Mesodermal cell (in vitro differentiated cells): ENCODE measurements around the gene SPACA5B.
"Not testable (repeated sequence)": the region's sequence is repeated elsewhere in the genome, so short reads cannot be mapped to it uniquely, and the experiment has no call there.

Experiments
- H3K27ac ChIP-seq: 2 replicates; pipeline ENCODE4 v1.7.0; 2013; ENCODE audit warnings: mild to moderate bottlenecking, low read depth, low read length, moderate library complexity; ENCODE audit not compliant: severe bottlenecking
- H3K36me3 ChIP-seq: 2 replicates; pipeline ENCODE4 v1.7.1; 2013; ENCODE audit warnings: mild to moderate bottlenecking, low read length, moderate library complexity; ENCODE audit not compliant: control insufficient read depth, insufficient read depth
- H3K4me1 ChIP-seq: one replicate; pipeline ENCODE4 v1.7.1; 2013; ENCODE audit warnings: mild to moderate bottlenecking, low read length; ENCODE audit not compliant: insufficient read depth, control insufficient read depth, poor library complexity, severe bottlenecking
- H3K4me3 ChIP-seq: 2 replicates; pipeline ENCODE4 v1.7.0; 2013; ENCODE audit warnings: low read length, control low read depth, mild to moderate bottlenecking; ENCODE audit not compliant: insufficient read depth, poor library complexity, severe bottlenecking; ENCODE audit errors: extremely low read depth
- H3K9me3 ChIP-seq: 2 replicates; pipeline ENCODE4 v1.7.1; 2013; ENCODE audit warnings: mild to moderate bottlenecking, low read length, moderate library complexity; ENCODE audit not compliant: control insufficient read depth
- WGBS, 2 experiments: methylation state at CpG; one replicate each; pipeline ENCODE4 v1.1.5; 2013; ENCODE audit warnings: missing lambda C conversion rate in 2 of 2; ENCODE audit not compliant: insufficient coverage in 2 of 2; 5-methylcytosine and 5-hydroxymethylcytosine counted together

The SPACA5B gene

DNA sequence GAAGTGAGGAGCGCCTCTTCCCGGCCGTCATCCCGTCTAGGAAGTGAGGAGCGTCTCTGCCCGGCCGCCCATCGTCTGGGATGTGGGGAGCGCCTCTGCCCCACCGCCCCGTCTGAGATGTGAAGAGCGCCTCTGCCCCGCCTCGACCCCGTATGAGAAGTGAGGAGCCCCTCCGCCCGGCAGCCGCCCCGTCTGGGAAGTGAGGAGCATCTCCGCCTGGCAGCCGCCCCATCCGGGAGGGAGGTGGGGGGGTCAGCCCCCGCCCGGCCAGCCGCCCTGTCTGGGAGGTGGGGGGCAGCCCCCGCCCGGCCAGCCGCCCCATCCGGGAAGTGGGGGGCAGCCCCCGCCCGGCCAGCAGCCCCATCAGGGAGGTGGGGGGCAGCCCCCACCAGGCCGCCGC is 8.7 kb downstream of the SPACA5B start:
- not testable (repeated sequence) for H3K36me3 ChIP-seq

GRCh38 chrX:48141810-48142508 is 11.5 kb downstream of the SPACA5B start:
- H3K36me3 ChIP-seq, H3K4me1 ChIP-seq, H3K27ac ChIP-seq, H3K4me3 ChIP-seq, H3K9me3 ChIP-seq: not testable (repeated sequence)
- WGBS, 2 experiments, result no CpG with 5 or more reads among the region's 2 CpGs

More for the DNA sequence above, 8.7 kb downstream of the SPACA5B start:
- not testable (repeated sequence) for H3K4me3 ChIP-seq, H3K27ac ChIP-seq, H3K4me1 ChIP-seq, H3K9me3 ChIP-seq
- WGBS, 2 experiments, result no CpG with 5 or more reads among the region's 33 CpGs

GRCh38 chrX:48142697-48143096 is 12.3 kb downstream of the SPACA5B start:
- H3K36me3 ChIP-seq, H3K4me1 ChIP-seq, H3K27ac ChIP-seq, H3K4me3 ChIP-seq, H3K9me3 ChIP-seq: not testable (repeated sequence)
- 48 to 63% methylated on average over 2 to 5 of the region's 11 CpGs for WGBS, 2 experiments

DNA sequence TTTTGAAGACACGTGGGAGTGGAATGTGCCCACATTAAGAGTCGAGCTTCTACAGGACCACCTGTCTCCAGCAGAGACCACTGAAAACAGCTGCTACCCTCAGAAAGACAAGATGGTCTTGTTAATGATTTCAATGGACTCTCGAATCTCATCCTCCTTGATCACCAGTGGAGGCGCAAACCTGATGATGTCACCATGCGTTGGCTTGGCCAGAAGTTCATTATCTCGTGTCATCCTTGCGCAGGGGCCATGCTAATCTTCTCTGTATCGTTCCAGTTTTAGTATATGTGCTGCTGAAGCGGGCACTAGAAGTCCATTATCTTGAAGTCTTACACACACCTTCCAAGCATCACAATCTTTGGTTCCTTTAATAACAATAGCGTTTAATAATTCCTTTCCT is 23.3 kb downstream of the SPACA5B start:
- 100% methylated on average over 2 to 5 of the region's 10 CpGs for WGBS, 2 experiments
- H3K9me3 ChIP-seq, result no peaks in the 10 kb centered on the region
- H3K27ac ChIP-seq, result no peak overlapping the region
- H3K36me3 ChIP-seq, result no peaks in the 10 kb centered on the region
- no peaks in the 10 kb centered on the region for H3K4me1 ChIP-seq
- H3K4me3 ChIP-seq, result no peak overlapping the region

DNA sequence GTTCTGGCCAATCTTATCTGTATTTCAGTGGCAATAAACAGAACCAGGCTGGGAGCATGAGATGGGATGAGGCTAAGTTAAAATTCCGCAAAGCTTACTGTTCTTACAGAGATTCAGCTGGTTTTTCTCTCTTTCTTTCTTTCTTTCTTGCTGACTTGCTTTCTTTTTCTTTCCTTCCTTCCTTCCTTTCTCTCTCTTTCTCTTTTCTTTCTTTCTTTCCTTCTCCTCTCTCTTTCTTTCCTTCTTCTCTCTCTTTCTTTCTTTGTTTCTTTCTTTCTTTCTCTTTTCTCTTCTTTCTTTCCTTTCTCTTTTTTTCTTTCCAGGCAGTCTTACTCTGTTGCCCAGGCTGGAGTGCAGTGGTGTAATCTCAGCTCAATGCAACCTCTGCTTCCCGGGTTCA is 24.4 kb downstream of the SPACA5B start:
- Histone ChIP-seq H3K4me3 (no peak overlapping the region), H3K4me1 (no peaks in the 10 kb centered on the region), H3K27ac (no peak overlapping the region), H3K9me3 (no peaks in the 10 kb centered on the region), H3K36me3 (no peaks in the 10 kb centered on the region)
- 80% methylated on average over 2 of the region's 2 CpGs; no CpG with 5 or more reads in 1 of the 2 experiments for WGBS, 2 experiments

DNA sequence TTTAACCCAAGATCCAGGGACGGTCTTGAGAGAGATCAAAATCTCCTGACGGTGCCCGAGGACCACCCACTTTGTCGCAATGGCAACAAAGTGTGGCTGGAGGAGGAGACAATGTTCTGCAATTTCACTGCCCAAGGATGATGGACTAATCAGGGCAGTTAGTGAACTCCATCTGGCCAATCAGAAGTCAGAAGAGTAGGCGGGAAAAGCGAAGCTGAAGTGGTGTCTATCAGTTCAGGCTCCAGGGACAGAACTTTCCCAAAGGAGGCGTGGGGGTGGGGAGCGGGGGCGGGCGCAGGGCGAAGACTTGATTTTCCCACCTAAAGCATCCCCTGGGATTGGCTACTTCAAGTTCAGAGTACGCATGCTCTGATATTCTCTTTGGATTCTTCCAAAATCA is 25.6 kb downstream of the SPACA5B start:
- Histone ChIP-seq H3K9me3 (no peaks in the 10 kb centered on the region), H3K4me1 (no peaks in the 10 kb centered on the region), H3K4me3 (no peak overlapping the region), H3K36me3 (no peaks in the 10 kb centered on the region), H3K27ac (no peak overlapping the region)
- 89 to 93% methylated on average over 9 to 10 of the region's 12 CpGs for WGBS, 2 experiments

DNA sequence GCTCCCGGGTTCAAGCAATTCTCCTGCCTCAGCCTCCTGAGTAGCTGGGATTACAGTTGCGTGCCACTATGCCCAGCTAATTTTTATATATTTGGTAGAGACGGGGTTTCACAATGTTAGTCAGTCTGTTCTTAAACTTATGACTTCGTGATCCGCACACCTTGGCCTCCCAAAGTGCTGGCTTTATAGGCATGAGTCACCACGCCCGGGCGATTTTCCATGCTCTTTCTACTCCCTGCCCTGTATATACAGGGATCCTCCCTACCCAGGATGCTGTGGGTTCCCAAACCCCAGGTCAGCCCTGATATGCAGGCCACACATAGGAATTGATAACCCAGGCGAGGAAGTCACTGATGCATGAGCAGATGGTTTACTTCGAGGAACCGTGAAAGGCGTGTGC is 34.8 kb downstream of the SPACA5B start:
- H3K27ac ChIP-seq, result no peak overlapping the region
- no peak overlapping the region for H3K4me3 ChIP-seq
- no peaks in the 10 kb centered on the region for H3K9me3 ChIP-seq
- no peaks in the 10 kb centered on the region for H3K4me1 ChIP-seq
- H3K36me3 ChIP-seq, result no peaks in the 10 kb centered on the region
- WGBS, 2 experiments, result 87 to 93% methylated on average over 3 to 10 of the region's 12 CpGs

GRCh38 chrX:48166322-48166721 is 35.9 kb downstream of the SPACA5B start:
- WGBS, 2 experiments, result no CpG with 5 or more reads among the region's 7 CpGs

DNA sequence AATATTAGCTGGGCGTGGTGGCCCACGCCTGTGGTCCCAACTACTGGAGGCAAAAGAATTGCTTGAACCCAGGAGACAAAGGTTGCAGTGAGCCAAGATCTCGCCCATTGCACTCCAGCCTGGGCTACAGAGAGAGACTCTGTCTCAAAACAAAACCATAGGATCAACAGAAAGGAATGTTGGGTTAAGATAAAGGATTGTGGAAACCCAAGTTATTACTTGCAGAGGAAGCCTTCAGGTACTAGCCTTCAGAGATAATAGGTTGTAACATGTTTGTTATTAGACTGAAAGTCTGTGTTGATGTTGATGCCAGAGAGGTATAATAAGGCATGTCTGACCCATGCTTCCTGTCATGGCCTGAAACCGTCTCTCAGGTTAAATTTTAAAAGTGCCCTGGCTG is 49.3 kb downstream of the SPACA5B start:
- 82 to 100% methylated on average over 1 to 2 of the region's 4 CpGs for WGBS, 2 experiments
- Histone ChIP-seq H3K9me3 (no peaks in the 10 kb centered on the region), H3K4me1 (no peaks in the 10 kb centered on the region), H3K27ac (no peak overlapping the region), H3K4me3 (no peak overlapping the region), H3K36me3 (no peaks in the 10 kb centered on the region)

More at GRCh38 chrX:48166322-48166721, 35.9 kb downstream of the SPACA5B start:
- not testable (repeated sequence) for H3K4me3 ChIP-seq, H3K27ac ChIP-seq, H3K4me1 ChIP-seq, H3K36me3 ChIP-seq, H3K9me3 ChIP-seq

GRCh38 chrX:48180811-48181210 is 50.4 kb downstream of the SPACA5B start:
- no CpG with 5 or more reads among the region's 4 CpGs for WGBS, 2 experiments
- Histone ChIP-seq H3K4me3 (no peak overlapping the region), H3K4me1 (no peaks in the 10 kb centered on the region), H3K9me3 (no peaks in the 10 kb centered on the region), H3K36me3 (no peaks in the 10 kb centered on the region), H3K27ac (no peak overlapping the region)

DNA sequence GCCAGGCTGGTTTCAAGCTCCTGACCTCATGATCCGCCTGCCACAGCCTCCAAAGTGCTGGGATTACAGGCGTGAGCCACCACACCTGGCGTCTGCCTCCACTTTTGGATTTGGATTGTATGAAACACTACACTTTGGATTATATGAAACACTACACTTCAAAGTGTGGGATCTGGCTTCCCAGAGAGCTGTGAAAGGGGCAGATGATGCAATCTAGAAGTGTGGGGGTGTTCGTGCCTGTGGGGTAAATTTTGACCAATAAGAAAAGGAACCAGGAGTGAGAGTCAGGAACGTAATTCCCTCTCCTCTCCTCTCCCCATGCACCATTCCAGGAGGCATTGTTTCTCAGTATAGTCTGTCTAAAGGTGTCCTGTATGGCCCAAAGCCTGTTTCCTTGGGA is 51.5 kb downstream of the SPACA5B start:
- no CpG with 5 or more reads among the region's 5 CpGs for WGBS, 2 experiments
- not testable (repeated sequence) for H3K27ac ChIP-seq, H3K36me3 ChIP-seq, H3K4me3 ChIP-seq, H3K4me1 ChIP-seq, H3K9me3 ChIP-seq
